HL-60/S4 treated with phorbol 12-myristate 13-acetate at 8.2 ng/mL for 4 days and 3 days (cell line): ENCODE data around the gene ATG7.

Experiments
- in situ Hi-C: fragments of 300-500 bp; cut with MboI; formaldehyde crosslinking; loops from 2 replicates; pipeline ENCODE4 v1.15.0; 2022; ENCODE audit warnings: low sequenced_read_pairs

ATG7 gene

GRCh38 chr3:11271986-11272904 lies at the start of gene ATG7:
Gene ATG7 (plus strand): TSS chr3:11272397. CDS start chr3:11298696, 26,299 bp downstream.
- in situ Hi-C loops, result no loop called here

- in situ Hi-C loops, result no loop called here
These were observed 48.2 kb upstream of the ATG7 start for GRCh38 chr3:11224010-11224409.

GRCh38 chr3:11224870-11225229 lies 47.3 kb upstream of the ATG7 start:
- in situ Hi-C loops, result loop anchor here (25.0 kb wide), 1 partner anchor 112 kb away; no protein-coding TSS in a partner anchor

- in situ Hi-C loops, result loop anchor here (25.0 kb wide), 1 partner anchor 111 kb away; no protein-coding TSS in a partner anchor
These were observed 46.2 kb upstream of the ATG7 start for GRCh38 chr3:11226042-11226370.

- in situ Hi-C loops, result loop anchor here (25.0 kb wide), 1 partner anchor 109 kb away; no protein-coding TSS in a partner anchor
These were observed 44.2 kb upstream of the ATG7 start for GRCh38 chr3:11228041-11228440.

- in situ Hi-C loops, result loop anchor here (25.0 kb wide), 1 partner anchor 107 kb away; no protein-coding TSS in a partner anchor
These were observed 42.1 kb upstream of the ATG7 start for GRCh38 chr3:11230125-11230524.

- in situ Hi-C loops, result loop anchor here (25.0 kb wide), 1 partner anchor 106 kb away; no protein-coding TSS in a partner anchor
These were observed 41.4 kb upstream of the ATG7 start for GRCh38 chr3:11230832-11231231.

- in situ Hi-C loops, result loop anchor here (25.0 kb wide), 1 partner anchor 102 kb away; no protein-coding TSS in a partner anchor
These were observed 36.8 kb upstream of the ATG7 start for GRCh38 chr3:11235385-11235784.

- in situ Hi-C loops, result loop anchor here (25.0 kb wide), 1 partner anchor 100 kb away; no protein-coding TSS in a partner anchor
These were observed 35.4 kb upstream of the ATG7 start for GRCh38 chr3:11236588-11237461.

GRCh38 chr3:11238060-11238459 lies 34.1 kb upstream of the ATG7 start:
- in situ Hi-C loops, result loop anchor here (25.0 kb wide), 1 partner anchor 99 kb away; no protein-coding TSS in a partner anchor

GRCh38 chr3:11238880-11239279 lies 33.3 kb upstream of the ATG7 start:
- in situ Hi-C loops, result loop anchor here (25.0 kb wide), 1 partner anchor 98 kb away; no protein-coding TSS in a partner anchor

- in situ Hi-C loops, result loop anchor here (25.0 kb wide), 1 partner anchor 98 kb away; no protein-coding TSS in a partner anchor
These were observed 32.4 kb upstream of the ATG7 start for GRCh38 chr3:11239796-11240195.

GRCh38 chr3:11240496-11240895 lies 31.7 kb upstream of the ATG7 start:
- in situ Hi-C loops, result loop anchor here (25.0 kb wide), 1 partner anchor 97 kb away; no protein-coding TSS in a partner anchor

- in situ Hi-C loops, result loop anchor here (25.0 kb wide), 1 partner anchor 93 kb away; no protein-coding TSS in a partner anchor
These were observed 28.0 kb upstream of the ATG7 start for GRCh38 chr3:11244121-11244677.

- in situ Hi-C loops, result loop anchor here (25.0 kb wide), 1 partner anchor 92 kb away; no protein-coding TSS in a partner anchor
These were observed 26.9 kb upstream of the ATG7 start for GRCh38 chr3:11245276-11245675.

GRCh38 chr3:11245827-11246662 lies 26.2 kb upstream of the ATG7 start:
- in situ Hi-C loops, result loop anchor here (25.0 kb wide), 1 partner anchor 91 kb away; no protein-coding TSS in a partner anchor

- in situ Hi-C loops, result loop anchor here (25.0 kb wide), 1 partner anchor 91 kb away; no protein-coding TSS in a partner anchor
These were observed 25.6 kb upstream of the ATG7 start for GRCh38 chr3:11246663-11246970.

- in situ Hi-C loops, result loop anchor here (25.0 kb wide), 1 partner anchor 90 kb away; no protein-coding TSS in a partner anchor
These were observed 24.8 kb upstream of the ATG7 start for GRCh38 chr3:11247362-11247761.

GRCh38 chr3:11248596-11248995 lies 23.6 kb upstream of the ATG7 start:
- in situ Hi-C loops, result loop anchor here (25.0 kb wide), 1 partner anchor 89 kb away; no protein-coding TSS in a partner anchor
